ENCODE data around the gene WDR75.

The WDR75 gene

GRCh38 chr2:189402932-189403331, 38.3 kb upstream of the WDR75 start:
- DNase-seq (no peak), ATAC-seq (ENCODE audit: insufficient read depth, low read depth) (no peak)
- Histone ChIP-seq H3K36me3 (ENCODE audit: insufficient read depth, low read length) (no peaks in the 10 kb centered on the region), H3K4me2 (ENCODE audit: insufficient read depth, low read length) (no peak overlapping the region), H3K9me3 (ENCODE audit: insufficient read depth, low read length, severe bottlenecking) (no peaks in the 10 kb centered on the region), H3K27ac (ENCODE audit: low read length) (no peak overlapping the region), H2AFZ (ENCODE audit: low read depth, low read length) (no peak overlapping the region), H3K27me3 (ENCODE audit: insufficient read depth, low read length, poor library complexity) (no peaks in the 10 kb centered on the region), H3K4me1 (ENCODE audit: insufficient read depth, low read length) (no peaks in the 10 kb centered on the region), H3K79me2 (ENCODE audit: insufficient read depth, low read length) (no peaks in the 10 kb centered on the region), H4K20me1 (ENCODE audit: insufficient read depth, low read length) (no peaks in the 10 kb centered on the region), H3K4me3 (ENCODE audit: low read depth in 1 of 2, low read length in 2 of 2) (no peak overlapping the region), H3K9ac (ENCODE audit: low read depth, low read length) (no peak overlapping the region)
- TF ChIP-seq, protein P1, sequence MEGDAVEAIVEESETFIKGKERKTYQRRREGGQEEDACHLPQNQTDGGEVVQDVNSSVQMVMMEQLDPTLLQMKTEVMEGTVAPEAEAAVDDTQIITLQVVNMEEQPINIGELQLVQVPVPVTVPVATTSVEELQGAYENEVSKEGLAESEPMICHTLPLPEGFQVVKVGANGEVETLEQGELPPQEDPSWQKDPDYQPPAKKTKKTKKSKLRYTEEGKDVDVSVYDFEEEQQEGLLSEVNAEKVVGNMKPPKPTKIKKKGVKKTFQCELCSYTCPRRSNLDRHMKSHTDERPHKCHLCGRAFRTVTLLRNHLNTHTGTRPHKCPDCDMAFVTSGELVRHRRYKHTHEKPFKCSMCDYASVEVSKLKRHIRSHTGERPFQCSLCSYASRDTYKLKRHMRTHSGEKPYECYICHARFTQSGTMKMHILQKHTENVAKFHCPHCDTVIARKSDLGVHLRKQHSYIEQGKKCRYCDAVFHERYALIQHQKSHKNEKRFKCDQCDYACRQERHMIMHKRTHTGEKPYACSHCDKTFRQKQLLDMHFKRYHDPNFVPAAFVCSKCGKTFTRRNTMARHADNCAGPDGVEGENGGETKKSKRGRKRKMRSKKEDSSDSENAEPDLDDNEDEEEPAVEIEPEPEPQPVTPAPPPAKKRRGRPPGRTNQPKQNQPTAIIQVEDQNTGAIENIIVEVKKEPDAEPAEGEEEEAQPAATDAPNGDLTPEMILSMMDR (IDR thresholded peaks at IDR 0.05; ENCODE audit: borderline replicate concordance, extremely low read depth, low read length, poor library complexity, severe bottlenecking), result no peak
- TF ChIP-seq EZH2 (IDR thresholded peaks at IDR 0.05; ENCODE audit: borderline replicate concordance, low read depth, low read length, severe bottlenecking), result no peak

- Histone ChIP-seq H3K4me3 (ENCODE audit: low read depth in 1 of 2, low read length in 2 of 2) (no peak overlapping the region), H3K9me3 (ENCODE audit: insufficient read depth, low read length, severe bottlenecking) (no peaks in the 10 kb centered on the region), H3K4me1 (ENCODE audit: insufficient read depth, low read length) (no peaks in the 10 kb centered on the region), H3K79me2 (ENCODE audit: insufficient read depth, low read length) (no peaks in the 10 kb centered on the region), H3K27ac (ENCODE audit: low read length) (no peak overlapping the region), H3K36me3 (ENCODE audit: insufficient read depth, low read length) (no peaks in the 10 kb centered on the region), H3K9ac (ENCODE audit: low read depth, low read length) (no peak overlapping the region), H3K4me2 (ENCODE audit: insufficient read depth, low read length) (no peak overlapping the region), H4K20me1 (ENCODE audit: insufficient read depth, low read length) (no peaks in the 10 kb centered on the region), H3K27me3 (ENCODE audit: insufficient read depth, low read length, poor library complexity) (no peaks in the 10 kb centered on the region), H2AFZ (ENCODE audit: low read depth, low read length) (no peak overlapping the region)
- no peak for DNase-seq
- TF ChIP-seq, protein P1 (IDR thresholded peaks at IDR 0.05; ENCODE audit: borderline replicate concordance, extremely low read depth, low read length, poor library complexity, severe bottlenecking), result no peak
- no peak for ATAC-seq (ENCODE audit: insufficient read depth, low read depth)
Measured at GRCh38 chr2:189406586-189407233, 34.6 kb upstream of the WDR75 start.

- TF ChIP-seq, protein P1 (IDR thresholded peaks at IDR 0.05; ENCODE audit: borderline replicate concordance, extremely low read depth, low read length, poor library complexity, severe bottlenecking), result no peak
- TF ChIP-seq EZH2 (IDR thresholded peaks at IDR 0.05; ENCODE audit: borderline replicate concordance, low read depth, low read length, severe bottlenecking), result no peak
- no peaks in the 10 kb centered on the region for H3K27me3 ChIP-seq (ENCODE audit: insufficient read depth, low read length, poor library complexity)
- no peaks in the 10 kb centered on the region for H3K4me1 ChIP-seq (ENCODE audit: insufficient read depth, low read length)
- DNase-seq (no peak), ATAC-seq (ENCODE audit: insufficient read depth, low read depth) (no peak; the same call in 2 of the 3 replicates)
- H4K20me1 ChIP-seq (ENCODE audit: insufficient read depth, low read length), result no peaks in the 10 kb centered on the region
- no peak overlapping the region for H3K9ac ChIP-seq (ENCODE audit: low read depth, low read length)
- no peaks in the 10 kb centered on the region for H3K9me3 ChIP-seq (ENCODE audit: insufficient read depth, low read length, severe bottlenecking)
- no peak overlapping the region for H2AFZ ChIP-seq (ENCODE audit: low read depth, low read length)
- no peak overlapping the region for H3K4me3 ChIP-seq (ENCODE audit: low read depth in 1 of 2, low read length in 2 of 2)
- H3K4me2 ChIP-seq (ENCODE audit: insufficient read depth, low read length), result no peak overlapping the region
- no peaks in the 10 kb centered on the region for H3K36me3 ChIP-seq (ENCODE audit: insufficient read depth, low read length)
- no peaks in the 10 kb centered on the region for H3K79me2 ChIP-seq (ENCODE audit: insufficient read depth, low read length)
- no peak overlapping the region for H3K27ac ChIP-seq (ENCODE audit: low read length)
Measured at GRCh38 chr2:189407281-189408209, 33.7 kb upstream of the WDR75 start.
